Fibroblast of villous mesenchyme (primary cell): Measurements from ENCODE around the gene NAMPT. TPM values are rescaled to one million over a fixed set of nuclear protein-coding genes. Genes with fewer than 3 reads are reported as not detected.
"Not testable (repeated sequence)": the region's sequence is repeated elsewhere in the genome, so short reads cannot be mapped to it uniquely, and the experiment has no call there.

Experiments used
- DNase-seq: peaks from one replicate; pipeline ENCODE4 v3.0.0-alpha.2; 2010; ENCODE audit warnings: low read depth
- H3K4me3 ChIP-seq: 2 replicates; pipeline ENCODE4 v1.5.1; 2011; ENCODE audit warnings: low read depth, mild to moderate bottlenecking, low read length
- total RNA-seq: library from RNA; depleted of rRNA; stranded (reverse); fragments of >200 nt; gene quantifications from 2 replicates; pipeline ENCODE4 v1.2.3, GENCODE V29; 2012
- TF ChIP-seq, protein P1 (sequence below): IDR thresholded peaks from 2 replicates; pipeline ENCODE4 v1.5.1; 2012; ENCODE audit warnings: low read depth, mild to moderate bottlenecking, low read length; ENCODE audit not compliant: insufficient read depth

The NAMPT gene
- total RNA-seq, 1 donor: 180 TPM

DNA sequence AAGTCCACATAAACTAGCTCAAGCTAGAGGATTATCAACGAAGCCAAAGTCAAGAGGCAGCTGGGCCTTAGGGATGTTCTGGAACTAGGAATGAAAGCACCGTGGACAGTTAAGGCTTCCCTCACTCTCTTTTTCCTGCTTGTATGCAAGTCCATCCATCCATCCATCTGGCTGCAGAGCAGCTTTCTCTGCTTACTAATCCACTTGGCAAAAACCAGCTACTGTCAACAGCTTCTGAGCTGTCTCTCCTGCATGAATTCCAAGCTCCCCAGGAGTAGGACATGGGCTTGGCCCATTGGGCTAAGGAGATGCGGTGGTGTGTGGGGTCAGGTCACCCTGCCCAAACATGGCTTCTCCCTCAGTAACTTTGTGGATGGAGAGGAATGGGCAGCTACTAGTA lies 66.2 kb downstream of the NAMPT start:
- H3K4me3 ChIP-seq: no peak overlapping the region
- no peak for DNase-seq
- TF ChIP-seq, protein P1, sequence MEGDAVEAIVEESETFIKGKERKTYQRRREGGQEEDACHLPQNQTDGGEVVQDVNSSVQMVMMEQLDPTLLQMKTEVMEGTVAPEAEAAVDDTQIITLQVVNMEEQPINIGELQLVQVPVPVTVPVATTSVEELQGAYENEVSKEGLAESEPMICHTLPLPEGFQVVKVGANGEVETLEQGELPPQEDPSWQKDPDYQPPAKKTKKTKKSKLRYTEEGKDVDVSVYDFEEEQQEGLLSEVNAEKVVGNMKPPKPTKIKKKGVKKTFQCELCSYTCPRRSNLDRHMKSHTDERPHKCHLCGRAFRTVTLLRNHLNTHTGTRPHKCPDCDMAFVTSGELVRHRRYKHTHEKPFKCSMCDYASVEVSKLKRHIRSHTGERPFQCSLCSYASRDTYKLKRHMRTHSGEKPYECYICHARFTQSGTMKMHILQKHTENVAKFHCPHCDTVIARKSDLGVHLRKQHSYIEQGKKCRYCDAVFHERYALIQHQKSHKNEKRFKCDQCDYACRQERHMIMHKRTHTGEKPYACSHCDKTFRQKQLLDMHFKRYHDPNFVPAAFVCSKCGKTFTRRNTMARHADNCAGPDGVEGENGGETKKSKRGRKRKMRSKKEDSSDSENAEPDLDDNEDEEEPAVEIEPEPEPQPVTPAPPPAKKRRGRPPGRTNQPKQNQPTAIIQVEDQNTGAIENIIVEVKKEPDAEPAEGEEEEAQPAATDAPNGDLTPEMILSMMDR: no peak

DNA sequence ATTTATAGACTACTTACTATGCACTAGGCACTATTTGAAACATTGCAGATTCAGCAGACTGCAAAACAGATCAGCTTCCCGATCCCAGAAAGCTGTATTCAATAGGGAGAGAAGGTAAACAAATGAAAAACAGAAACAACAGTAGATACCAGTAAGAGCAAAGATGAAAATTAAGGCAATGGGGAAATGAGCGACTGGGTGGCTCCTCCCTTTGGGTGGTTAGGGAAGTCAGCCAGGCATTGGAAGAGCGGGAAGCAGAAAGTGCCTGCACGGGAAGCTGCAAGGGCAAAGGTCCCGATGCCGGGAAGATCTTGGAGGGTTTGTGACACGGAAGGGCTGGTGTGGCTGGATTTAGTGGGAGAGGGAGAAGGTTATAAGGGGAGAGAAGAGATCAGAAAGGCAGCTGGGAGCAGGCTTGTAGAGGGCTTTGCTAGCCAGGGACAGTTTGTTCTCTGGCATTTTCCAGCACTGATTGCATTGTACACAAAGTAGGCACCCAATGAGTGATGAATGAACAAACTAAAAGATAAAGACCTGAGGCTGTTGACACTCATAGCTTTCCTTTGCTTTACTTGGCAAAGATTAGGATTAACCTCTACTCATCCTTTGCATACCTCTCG lies 67.8 kb downstream of the NAMPT start:
- DNase-seq: peak; percentile 91
- H3K4me3 ChIP-seq: peak overlapping the region; percentile 20
- TF ChIP-seq, protein P1: no peak

DNA sequence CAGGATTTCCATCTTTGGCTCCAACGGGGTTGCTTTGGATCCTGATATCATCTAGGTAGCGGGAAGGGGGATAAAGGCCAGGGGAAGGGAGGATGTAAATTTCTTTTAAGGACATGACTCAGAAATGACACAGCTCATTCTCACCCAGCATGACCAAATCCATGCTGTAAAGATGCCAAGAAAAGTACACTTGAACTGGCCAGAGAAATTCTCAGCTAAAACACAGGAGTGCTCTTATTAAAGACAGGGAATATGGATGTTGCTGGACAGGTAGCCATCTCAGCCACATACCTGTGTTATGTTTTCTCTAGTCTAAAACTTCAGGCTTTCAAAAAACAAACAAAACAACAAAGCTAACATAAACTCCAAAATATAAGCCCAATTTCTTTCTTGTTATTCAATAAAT lies 68.3 kb downstream of the NAMPT start:
- TF ChIP-seq, protein P1: no peak
- peak; percentile 97 for DNase-seq
- no peak overlapping the region for H3K4me3 ChIP-seq

DNA sequence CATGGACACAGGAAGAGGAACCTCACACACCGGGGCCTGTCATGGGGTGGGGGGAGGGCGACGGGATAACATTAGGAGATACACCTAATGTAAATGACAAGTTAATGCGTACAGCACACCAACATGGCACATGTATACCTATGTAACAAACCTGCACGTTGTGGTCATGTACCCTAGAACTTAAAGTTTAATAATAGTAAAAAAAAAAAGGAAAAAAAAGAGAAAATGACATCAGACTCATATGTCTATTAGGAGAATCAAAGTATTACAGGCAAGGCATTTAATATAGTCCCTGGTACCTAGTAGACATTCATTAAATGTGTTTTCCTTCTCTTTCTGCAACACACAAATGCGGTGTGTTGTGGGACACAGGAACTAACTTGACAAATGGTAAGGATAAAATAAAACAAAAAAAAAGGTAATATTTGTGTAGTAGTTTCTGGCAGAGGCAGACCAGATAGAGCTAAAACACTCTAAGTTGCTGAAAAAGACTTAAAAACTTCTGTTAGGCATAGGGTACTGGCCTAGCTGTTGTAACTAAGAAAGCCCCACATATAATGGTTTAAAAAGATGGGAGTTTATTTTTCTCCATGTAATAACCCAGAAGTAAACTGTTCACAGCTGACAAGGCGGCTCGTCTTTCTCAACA lies 68.8 kb downstream of the NAMPT start:
- no peak for DNase-seq
- TF ChIP-seq, protein P1: no peak
- H3K4me3 ChIP-seq: no peak overlapping the region

DNA sequence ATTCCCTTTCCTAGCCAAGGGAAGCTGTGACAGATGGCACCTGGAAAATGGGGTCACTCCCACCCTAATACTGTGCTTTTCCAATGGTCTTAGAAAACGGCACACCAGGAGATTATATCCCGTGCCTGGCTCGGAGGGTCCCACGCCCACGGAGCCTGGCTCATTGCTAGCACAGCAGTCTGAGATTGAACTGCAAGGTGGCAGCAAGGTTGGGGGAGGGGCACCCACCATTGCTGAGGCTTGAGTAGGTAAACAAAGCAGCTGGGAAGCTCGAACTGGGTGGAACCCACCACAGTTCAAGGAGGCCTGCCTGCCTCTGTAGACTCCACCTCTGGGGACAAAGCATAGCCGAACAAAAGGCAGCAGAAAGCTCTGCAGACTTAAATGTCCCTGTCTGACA lies 75.8 kb downstream of the NAMPT start:
- H3K4me3 ChIP-seq, DNase-seq: not testable (repeated sequence)

DNA sequence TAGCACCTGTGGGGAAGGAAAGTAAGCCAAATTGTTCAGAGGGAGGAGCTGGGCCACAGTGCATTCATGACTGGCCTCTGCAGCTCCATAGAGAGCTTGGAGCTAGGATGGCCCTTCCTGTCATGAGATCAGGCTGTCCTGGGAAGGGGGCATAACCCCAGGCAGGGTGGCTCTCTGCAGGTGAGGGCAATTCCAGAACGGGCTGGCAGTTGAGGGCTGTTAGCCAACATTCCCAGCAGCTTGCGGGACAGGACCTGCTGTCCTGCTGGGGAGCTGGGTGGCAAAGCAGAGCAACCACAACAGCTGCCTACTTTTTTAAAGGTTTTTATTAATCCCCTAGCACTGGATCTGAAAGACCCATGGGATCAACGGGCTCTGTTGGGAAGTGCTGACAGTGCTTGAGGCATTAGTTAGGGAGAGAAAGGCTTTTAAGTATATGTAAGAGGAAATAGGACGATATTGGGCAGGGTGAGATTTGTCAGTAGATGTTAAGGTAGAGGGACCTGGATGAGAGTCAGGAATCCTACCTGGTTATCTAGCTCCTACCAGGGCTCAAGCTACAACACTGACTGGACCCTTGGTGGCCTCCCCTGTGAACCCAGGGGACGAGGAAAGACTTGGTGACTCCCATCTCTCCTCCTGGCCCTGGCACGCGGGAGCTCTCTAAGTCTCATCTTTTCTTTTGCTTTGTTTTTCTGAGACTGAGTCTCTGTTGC lies 77.8 kb downstream of the NAMPT start:
- no peak overlapping the region for H3K4me3 ChIP-seq
- no peak for DNase-seq
- TF ChIP-seq, protein P1: no peak

DNA sequence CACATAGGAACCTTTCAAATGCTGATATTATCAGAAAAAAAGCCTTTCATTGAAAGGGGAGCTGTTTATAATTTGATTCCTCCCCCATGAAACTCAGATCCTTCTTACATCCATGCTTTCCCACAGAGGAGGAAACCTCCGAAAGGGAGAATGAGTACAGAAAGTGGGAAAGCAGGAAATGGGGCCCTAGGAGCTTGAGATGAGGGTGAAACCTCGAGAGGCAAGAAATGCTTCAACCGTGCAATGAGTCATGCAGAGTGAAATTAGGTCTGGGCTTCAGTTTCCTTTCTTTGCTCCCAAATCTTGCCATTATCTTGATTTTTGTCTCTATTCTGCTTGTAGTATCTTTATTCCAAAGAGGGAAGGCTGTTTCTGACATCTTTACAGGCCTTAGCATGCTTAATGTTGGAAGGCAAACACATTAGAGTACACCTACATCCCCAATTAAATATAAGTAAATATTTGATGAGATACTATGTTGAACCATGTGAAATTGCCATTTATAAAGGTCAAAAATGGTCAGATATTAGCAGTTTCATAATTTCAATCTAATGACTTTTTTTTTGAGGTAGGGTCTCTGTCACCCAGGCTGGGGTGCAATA lies 79.1 kb downstream of the NAMPT start:
- no peak overlapping the region for H3K4me3 ChIP-seq
- TF ChIP-seq, protein P1: no peak
- peak; percentile 21 for DNase-seq
